ENCODE measurements around the gene PKD1.
"Not testable (repeated sequence)": the region's sequence is repeated elsewhere in the genome, so short reads cannot be mapped to it uniquely, and the experiment has no call there.

The PKD1 gene

DNA sequence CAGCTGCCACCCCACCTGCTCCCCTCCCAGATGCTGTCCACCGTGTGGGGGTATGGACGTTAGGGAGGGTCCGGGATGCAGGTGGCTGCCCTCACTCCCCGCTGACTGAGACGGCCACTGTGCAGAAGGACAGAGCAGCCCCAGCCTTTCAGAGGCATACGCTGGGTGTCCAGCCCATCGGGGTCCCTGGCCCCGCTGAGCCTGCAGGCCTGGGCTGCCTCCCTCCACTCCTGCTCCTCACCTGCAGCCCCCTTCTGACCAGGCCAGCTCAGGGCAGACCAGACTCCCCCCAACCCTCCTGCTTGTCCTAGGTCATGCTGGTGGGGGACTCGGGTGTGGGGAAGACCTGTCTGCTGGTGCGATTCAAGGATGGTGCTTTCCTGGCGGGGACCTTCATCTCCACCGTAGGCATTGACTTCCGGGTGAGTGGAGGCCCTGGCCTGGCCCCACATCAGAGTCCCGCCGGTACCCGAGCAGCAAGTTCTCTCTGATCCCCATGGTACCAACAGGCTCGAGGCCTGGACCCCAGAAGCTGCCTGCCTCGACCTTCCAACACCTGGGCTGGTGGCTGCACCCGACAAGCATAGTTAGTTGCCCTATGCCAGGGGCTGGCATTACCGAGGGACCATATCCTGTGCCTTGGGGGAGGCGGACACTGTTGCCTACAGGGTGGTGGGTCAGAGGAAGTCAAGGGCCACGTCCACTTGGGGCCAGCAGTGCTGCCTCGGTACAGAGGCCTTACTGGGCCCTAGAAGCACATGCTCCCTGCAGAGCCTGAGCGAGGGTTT lies 14.1 kb upstream of the PKD1 start:
- no peak for DNase-seq

GRCh38 chr16:2148714-2149629 lies 13.3 kb upstream of the PKD1 start:
- DNase-seq, result no peak

GRCh38 chr16:2147981-2148671 lies 12.4 kb upstream of the PKD1 start, which contains the start of gene RAB26:
Gene RAB26 (plus strand): TSS chr16:2148625. CDS start chr16:2148784, 159 bp downstream.
- peak; percentile 96 for DNase-seq

DNA sequence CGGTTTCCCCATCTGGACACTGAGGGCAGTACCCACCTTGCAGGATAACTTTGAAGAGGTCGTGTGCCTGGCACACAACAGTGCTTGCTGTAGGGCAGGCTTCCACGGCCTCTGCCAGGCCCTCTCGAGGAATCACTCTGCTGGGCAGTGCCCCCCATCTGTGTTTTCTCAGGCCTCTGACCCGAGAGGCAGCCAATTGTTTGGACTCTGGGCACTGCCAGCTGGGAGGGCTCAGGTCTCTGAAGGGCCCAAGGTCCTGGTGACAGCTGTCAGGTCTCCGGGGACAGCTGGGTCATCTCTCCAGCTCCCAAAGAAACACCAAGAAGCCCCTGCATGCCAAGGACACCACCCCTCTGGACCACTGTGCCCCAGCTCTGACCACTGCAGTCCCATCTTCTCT lies 11.7 kb upstream of the PKD1 start:
- no peak for DNase-seq

- no peak for DNase-seq
These were observed 10.1 kb upstream of the PKD1 start for GRCh38 chr16:2145843-2146242.

GRCh38 chr16:2143878-2144485 lies 8.3 kb upstream of the PKD1 start:
- DNase-seq, result no peak

GRCh38 chr16:2142942-2143877 lies 7.5 kb upstream of the PKD1 start:
- no peak for DNase-seq

DNA sequence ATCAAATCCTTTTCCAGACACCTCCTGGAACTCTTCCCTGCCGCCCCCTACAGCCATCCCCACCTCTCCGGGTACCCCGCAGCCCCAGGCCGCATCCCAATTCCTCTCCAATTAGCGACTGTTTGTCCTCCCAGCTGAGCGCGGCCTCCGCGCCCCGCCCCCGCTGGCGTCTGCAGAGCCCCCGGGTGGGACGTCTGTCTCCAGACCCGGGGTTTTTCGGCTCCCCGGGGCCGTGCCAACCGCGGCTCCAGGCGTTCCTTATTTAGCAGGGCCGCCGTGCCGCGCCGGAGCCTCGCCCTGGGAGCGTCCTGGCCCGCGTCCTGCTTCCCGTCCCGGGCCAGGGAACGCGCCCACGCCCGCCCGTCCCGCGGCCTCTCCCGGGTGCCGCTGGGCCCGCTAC lies 627 bp downstream of the PKD1 start:
- not testable (repeated sequence) for DNase-seq

DNA sequence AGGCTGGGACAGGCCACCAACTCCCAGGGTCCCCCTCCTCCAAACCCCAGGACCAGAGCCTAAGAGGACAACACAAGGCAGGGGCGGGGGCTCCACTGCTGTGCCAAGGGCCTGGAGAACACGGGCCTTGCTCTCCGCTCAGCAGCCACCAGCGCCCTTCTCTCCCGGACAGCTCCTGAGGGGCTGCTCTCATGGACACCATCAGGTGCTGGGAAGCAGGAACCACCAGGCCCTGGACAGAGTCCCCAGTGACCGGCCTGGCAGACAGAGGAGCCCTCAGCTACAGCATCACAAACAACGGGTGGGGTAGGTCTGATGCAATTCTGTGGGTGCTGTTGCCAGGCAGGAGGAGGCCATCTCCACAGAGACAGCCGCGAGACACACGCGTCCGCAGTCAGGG lies 1.9 kb downstream of the PKD1 start:
- DNase-seq, result not testable (repeated sequence)

- DNase-seq, result not testable (repeated sequence)
These were observed 5.7 kb downstream of the PKD1 start for GRCh38 chr16:2129890-2130447.

DNA sequence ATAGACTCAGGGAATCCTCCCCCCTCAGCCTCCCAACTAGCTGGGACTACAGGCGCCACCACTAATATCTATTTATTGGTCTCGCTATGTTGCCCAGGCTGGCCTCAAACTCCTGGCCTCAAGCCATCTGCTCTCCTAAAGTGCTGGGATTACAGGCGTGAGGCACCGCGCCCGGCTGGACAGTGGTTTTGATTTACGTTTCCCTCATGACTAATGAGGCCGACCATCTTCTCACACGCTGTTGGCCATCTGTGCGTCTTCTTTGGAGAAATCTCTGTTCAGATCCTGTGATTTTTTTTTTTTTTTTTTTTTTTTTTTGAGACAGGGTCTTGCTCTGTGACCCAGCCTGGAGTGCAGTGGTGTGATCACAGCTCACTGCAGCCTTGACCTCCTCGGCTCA lies 6.4 kb downstream of the PKD1 start:
- DNase-seq, result not testable (repeated sequence)

GRCh38 chr16:2127630-2128280 lies 7.9 kb downstream of the PKD1 start:
- DNase-seq, result peak; percentile 24

DNA sequence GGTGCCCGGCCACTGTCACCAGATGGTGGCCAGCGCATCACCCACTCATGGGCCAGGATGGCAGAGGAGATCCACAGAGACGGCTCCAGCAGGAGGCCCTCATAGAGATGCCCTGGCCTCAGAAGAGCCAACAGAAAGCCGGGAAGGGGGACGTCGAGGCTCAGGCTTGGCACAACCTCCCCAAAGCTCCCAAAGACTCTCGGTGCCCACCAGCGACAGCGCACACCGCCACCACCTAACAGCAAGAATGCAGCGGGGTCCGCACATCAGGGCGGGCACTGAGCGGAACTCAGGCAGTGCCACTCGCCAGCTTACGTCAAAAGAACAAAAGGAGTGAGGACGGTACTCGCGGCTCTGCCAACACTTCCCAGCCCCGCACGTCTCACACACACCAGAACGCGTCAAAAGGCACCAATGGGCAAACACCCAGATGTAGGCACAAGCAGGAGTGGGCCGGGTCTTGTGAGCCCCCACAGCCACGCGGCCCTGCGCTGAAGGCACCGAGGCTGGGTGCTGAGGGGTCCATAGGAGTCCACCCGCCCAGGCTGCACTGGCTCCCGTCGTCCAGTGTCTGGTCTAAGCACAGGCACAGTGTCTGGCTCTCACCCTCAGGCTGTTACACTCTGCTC lies 8.7 kb downstream of the PKD1 start:
- DNase-seq, result not testable (repeated sequence)

DNA sequence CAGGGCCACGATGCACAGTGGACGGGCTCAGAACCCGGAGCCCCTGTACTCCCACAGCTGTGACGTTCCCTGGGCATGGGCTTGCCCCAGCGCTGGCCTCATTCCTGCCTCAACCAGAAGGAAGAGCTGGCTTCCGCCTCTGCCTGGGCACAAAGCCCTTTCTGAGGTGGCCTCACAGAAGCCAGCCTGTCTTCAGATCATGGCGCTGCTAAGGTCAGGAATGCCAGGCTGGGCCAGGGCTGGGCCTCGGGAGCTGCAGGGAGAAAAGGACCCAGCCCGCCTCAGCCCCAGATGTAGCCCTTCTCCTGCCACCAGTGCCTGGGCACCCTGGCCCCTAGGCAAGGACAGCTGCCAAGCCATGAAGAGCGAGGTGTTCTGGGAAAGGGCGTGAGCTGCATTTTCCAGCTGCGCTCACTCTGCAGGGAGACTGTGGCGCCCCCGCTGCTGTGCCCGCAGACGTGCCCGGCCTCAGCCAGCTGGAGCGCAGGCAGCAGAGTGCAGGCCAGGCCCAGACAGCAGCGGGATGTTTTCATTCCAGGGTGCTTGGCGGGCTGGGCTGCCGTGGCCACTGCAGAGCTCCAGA lies 9.4 kb downstream of the PKD1 start:
- DNase-seq, result not testable (repeated sequence)

DNA sequence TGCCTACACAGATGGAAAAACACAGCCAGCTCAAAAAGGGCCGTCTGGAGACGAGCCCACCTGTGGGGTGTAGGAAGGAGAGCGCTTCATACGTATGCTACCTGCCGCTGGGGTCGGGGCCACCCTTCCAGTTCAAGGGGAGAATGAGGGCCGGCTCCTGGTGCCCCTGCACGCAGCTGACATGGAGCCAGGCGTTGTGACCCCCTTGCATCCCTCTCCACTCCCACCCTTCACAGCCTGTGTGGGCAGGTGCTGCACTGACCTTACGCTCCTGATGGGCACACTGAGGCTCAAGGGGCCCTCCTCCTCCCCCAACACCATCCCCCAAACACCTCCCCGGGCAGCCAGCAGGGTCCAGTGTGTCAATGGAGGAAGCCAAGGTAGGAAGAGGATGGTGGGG lies 10.1 kb downstream of the PKD1 start:
- DNase-seq, result not testable (repeated sequence)

DNA sequence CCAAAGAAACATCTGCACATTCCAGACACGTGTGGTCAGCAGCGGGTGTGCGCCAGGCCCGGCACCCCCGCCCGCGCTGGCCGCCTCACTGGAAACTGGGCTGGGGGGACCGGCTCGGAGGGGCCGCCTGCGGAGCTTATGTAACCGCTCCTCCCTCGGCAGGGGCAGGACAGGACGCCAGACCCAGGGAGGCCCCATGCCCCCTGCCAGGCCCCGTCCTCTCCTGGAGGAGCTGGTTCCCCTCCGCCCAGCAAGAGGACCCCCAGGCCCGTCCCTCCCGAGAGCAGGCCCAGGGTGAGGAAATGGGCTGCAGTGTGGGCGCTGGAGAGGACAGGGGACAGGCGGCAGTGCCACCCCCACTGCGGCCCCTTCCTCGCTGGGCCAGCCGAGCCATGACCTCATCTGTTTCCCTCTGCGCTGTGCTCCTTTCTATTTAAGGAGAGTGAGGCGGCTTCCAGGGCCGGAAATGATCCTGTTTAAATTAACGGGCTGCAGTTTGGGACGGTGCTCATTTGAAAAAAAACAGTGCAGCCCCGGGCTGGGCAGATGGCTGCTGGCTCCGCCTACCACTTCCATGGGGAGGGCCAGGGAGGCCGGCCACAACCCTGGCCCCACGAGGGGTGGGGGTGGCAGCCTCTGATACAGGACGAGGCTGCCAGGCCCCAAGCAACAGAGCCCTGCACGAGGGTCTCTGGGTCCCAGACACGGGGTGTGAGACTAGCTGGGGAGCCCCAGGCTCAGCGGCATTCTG lies 10.8 kb downstream of the PKD1 start:
- not testable (repeated sequence) for DNase-seq

DNA sequence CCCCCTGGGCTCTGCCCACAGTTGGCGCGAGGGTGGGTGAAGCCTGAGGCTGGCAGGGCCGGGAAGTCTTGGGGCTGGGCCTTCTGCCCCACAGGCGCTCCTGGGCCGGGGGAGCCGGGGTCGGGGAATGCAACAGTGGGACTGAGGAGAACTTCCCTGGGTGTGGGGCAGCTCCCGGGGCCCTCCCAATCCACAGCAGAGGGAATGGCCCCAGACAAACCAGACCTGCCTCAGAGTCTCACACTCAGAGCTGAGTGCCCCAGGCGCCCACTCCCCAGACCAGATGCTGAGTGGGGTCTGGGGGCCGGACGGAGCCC lies 11.4 kb downstream of the PKD1 start:
- not testable (repeated sequence) for DNase-seq

DNA sequence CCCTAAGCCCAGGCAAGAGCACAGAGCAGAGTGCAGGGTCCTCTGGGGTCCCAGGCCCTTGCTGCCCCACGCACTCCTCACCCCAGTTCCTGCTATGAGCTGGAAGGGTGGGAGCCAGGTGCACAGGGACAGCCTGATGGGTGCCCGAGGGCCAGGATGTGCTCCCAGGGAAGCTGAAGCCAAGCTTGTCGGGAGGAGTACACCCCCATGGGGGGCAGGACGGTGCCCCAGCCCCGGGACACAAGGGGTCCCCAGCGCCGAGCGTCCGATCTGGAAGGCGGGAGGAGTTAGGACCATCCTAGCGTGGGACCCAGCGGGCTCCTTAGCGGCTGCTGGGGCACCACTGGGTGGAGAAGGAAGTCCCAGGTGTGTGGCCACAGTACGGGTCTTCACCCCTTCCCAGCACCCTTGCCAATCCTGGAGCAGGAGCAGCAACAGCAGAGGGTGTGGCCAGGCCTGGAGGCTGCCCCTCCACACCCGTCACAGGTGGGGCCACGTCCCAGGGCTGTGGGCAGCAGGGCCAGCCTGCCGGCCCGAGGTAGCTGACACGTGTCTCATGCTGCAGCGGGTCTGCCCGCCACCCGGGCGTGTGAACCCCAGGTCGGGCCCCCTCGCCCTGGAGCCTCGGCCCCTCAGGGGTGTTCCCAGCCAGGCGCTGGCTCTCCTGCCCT lies 11.9 kb downstream of the PKD1 start:
- DNase-seq, result not testable (repeated sequence)

All from NCI-H2029 (cell line).